Lower lobe of right lung (tissue), 2 donors: ENCODE measurements around the gene KNTC1. TPM values are rescaled to one million over a fixed set of nuclear protein-coding genes. Genes with fewer than 3 reads are reported as not detected.
"Not testable (repeated sequence)": the region's sequence is repeated elsewhere in the genome, so short reads cannot be mapped to it uniquely, and the experiment has no call there.

ENCODE experiments used
- ATAC-seq, 2 donors: fragments of 200-7000 bp; cut with Tn5 transposase; one replicate each; pipeline ENCODE4 v1.9.1; 2020 to 2022; ENCODE audit warnings: mild to moderate bottlenecking in 2 of 2, moderate library complexity in 2 of 2
- DNase-seq: peaks from one replicate; pipeline ENCODE4 v3.0.0-alpha.2; 2020
- H3K27ac ChIP-seq: fragments of 200-600 bp; one replicate; pipeline ENCODE4 v1.8.0; 2022
- H3K27me3 ChIP-seq: fragments of 200-600 bp; one replicate; pipeline ENCODE4 v1.8.0; 2022; ENCODE audit warnings: low read depth
- H3K36me3 ChIP-seq: fragments of 200-600 bp; one replicate; pipeline ENCODE4 v1.8.0; 2022; ENCODE audit warnings: mild to moderate bottlenecking
- H3K4me1 ChIP-seq: fragments of 200-600 bp; one replicate; pipeline ENCODE4 v1.8.0; 2022
- H3K4me3 ChIP-seq: fragments of 200-600 bp; one replicate; pipeline ENCODE4 v1.8.0; 2022; ENCODE audit warnings: mild to moderate bottlenecking
- H3K9me3 ChIP-seq: fragments of 200-600 bp; one replicate; pipeline ENCODE4 v1.8.0; 2022
- CTCF ChIP-seq: fragments of 200-600 bp; IDR thresholded peaks from one replicate; pipeline ENCODE4 v1.8.0; 2022; ENCODE audit warnings: antibody characterized with exemption, mild to moderate bottlenecking
- intact Hi-C: fragments of 100-400 bp; cut with DNase I; formaldehyde crosslinking; loops from one replicate; pipeline ENCODE4 v1.11.0; 2022
- total RNA-seq: library from RNA; stranded (reverse); fragmentation: NEBNext Ultra II Directional; extraction: Animal tissue kit (Norgen Biotek cat#: 25700); gene quantifications from one replicate; pipeline ENCODE4 v1.2.1, GENCODE V29; 2021
- donor health status: DM: no; HTN: yes; CAD: no; lungs with severe emphysema.

The KNTC1 gene
- total RNA-seq, 1 donor from 2014 or later: 8.7 TPM

- Histone ChIP-seq H3K4me1 (no peaks in the 10 kb centered on the region), H3K36me3 (peaks cover 53% of the 10 kb centered on the region), H3K9me3 (no peaks in the 10 kb centered on the region), H3K27me3 (no peaks in the 10 kb centered on the region), H3K27ac (no peak overlapping the region), H3K4me3 (no peak overlapping the region)
- no peak for TF ChIP-seq CTCF
- DNase-seq (no peak), ATAC-seq (no peak)
- intact Hi-C loops: no loop called here
Measured at GRCh38 chr12:122547330-122547729, 20.3 kb downstream of the KNTC1 start.

GRCh38 chr12:122558745-122559641 is 31.9 kb downstream of the KNTC1 start:
- H3K36me3 ChIP-seq: peaks cover 22% of the 10 kb centered on the region
- no peaks in the 10 kb centered on the region for H3K9me3 ChIP-seq
- H3K27me3 ChIP-seq: no peaks in the 10 kb centered on the region
- no peak overlapping the region for H3K27ac ChIP-seq
- no peak for TF ChIP-seq CTCF
- no peak overlapping the region for H3K4me3 ChIP-seq
- intact Hi-C loops: no loop called here
- DNase-seq: no peak
- ATAC-seq: no peak
- H3K4me1 ChIP-seq: no peaks in the 10 kb centered on the region

GRCh38 chr12:122560138-122560537 is 33.1 kb downstream of the KNTC1 start:
- ATAC-seq: no peak
- no peaks in the 10 kb centered on the region for H3K9me3 ChIP-seq
- intact Hi-C loops: no loop called here
- no peaks in the 10 kb centered on the region for H3K27me3 ChIP-seq
- H3K4me3 ChIP-seq: no peak overlapping the region
- no peak overlapping the region for H3K27ac ChIP-seq
- no peak for DNase-seq
- no peak for TF ChIP-seq CTCF
- peaks cover 22% of the 10 kb centered on the region for H3K36me3 ChIP-seq
- no peaks in the 10 kb centered on the region for H3K4me1 ChIP-seq

GRCh38 chr12:122563361-122563760 is 36.3 kb downstream of the KNTC1 start:
- no peak for TF ChIP-seq CTCF

GRCh38 chr12:122566816-122567215 is 39.8 kb downstream of the KNTC1 start:
- H3K4me1 ChIP-seq, ATAC-seq, H3K27ac ChIP-seq, H3K27me3 ChIP-seq, H3K4me3 ChIP-seq, intact Hi-C loops, DNase-seq, H3K9me3 ChIP-seq: not testable (repeated sequence)
- peaks cover 28% of the 10 kb centered on the region for H3K36me3 ChIP-seq

More at GRCh38 chr12:122563361-122563760, 36.3 kb downstream of the KNTC1 start:
- ATAC-seq (no peak), DNase-seq (no peak)
- Histone ChIP-seq H3K4me1 (no peaks in the 10 kb centered on the region), H3K4me3 (no peak overlapping the region), H3K27me3 (no peaks in the 10 kb centered on the region), H3K27ac (no peak overlapping the region), H3K36me3 (peaks cover 5% of the 10 kb centered on the region), H3K9me3 (no peaks in the 10 kb centered on the region)
- intact Hi-C loops: no loop called here

- Histone ChIP-seq H3K36me3 (peaks cover 38% of the 10 kb centered on the region), H3K27me3 (no peaks in the 10 kb centered on the region), H3K4me3 (no peak overlapping the region), H3K27ac (no peak overlapping the region), H3K4me1 (no peaks in the 10 kb centered on the region), H3K9me3 (no peaks in the 10 kb centered on the region)
- no peak for TF ChIP-seq CTCF
- intact Hi-C loops: no loop called here
- DNase-seq: no peak
- ATAC-seq: no peak
Measured at GRCh38 chr12:122569288-122569687, 42.2 kb downstream of the KNTC1 start.

GRCh38 chr12:122570006-122570405 is 43.0 kb downstream of the KNTC1 start:
- H3K4me1 ChIP-seq, H3K4me3 ChIP-seq, H3K27me3 ChIP-seq, H3K27ac ChIP-seq, ATAC-seq, H3K9me3 ChIP-seq, intact Hi-C loops, DNase-seq: not testable (repeated sequence)
- peaks cover 44% of the 10 kb centered on the region for H3K36me3 ChIP-seq
